Glutamatergic neuron (in vitro differentiated cells): Measurements from ENCODE around the gene SREK1IP1. TPM values are rescaled to one million over a fixed set of nuclear protein-coding genes. Genes with fewer than 3 reads are reported as not detected.

Experiments
- DNase-seq: peaks from one replicate; pipeline ENCODE4 v3.0.0; 2022
- H3K27ac Mint-ChIP-seq: one replicate; pipeline ENCODE4 v1.8.0; 2020; ENCODE audit warnings: mild to moderate bottlenecking, mixed read lengths, inconsistent platforms; ENCODE audit not compliant: unreplicated experiment
- H3K27me3 Mint-ChIP-seq: one replicate; pipeline ENCODE4 v1.8.0; 2020; ENCODE audit warnings: mild to moderate bottlenecking, moderate library complexity, mixed read lengths, inconsistent platforms; ENCODE audit not compliant: unreplicated experiment
- H3K36me3 Mint-ChIP-seq: one replicate; pipeline ENCODE4 v1.8.0; 2020; ENCODE audit warnings: mild to moderate bottlenecking, mixed read lengths, inconsistent platforms; ENCODE audit not compliant: unreplicated experiment
- H3K4me1 Mint-ChIP-seq: one replicate; pipeline ENCODE4 v1.8.0; 2020; ENCODE audit warnings: mild to moderate bottlenecking, low read depth, mixed read lengths, inconsistent platforms; ENCODE audit not compliant: unreplicated experiment
- H3K4me3 Mint-ChIP-seq: one replicate; pipeline ENCODE4 v1.8.0; 2020; ENCODE audit warnings: mild to moderate bottlenecking, mixed read lengths, inconsistent platforms; ENCODE audit not compliant: unreplicated experiment
- H3K9me3 Mint-ChIP-seq: one replicate; pipeline ENCODE4 v1.8.0; 2020; ENCODE audit warnings: mild to moderate bottlenecking, moderate library complexity, mixed read lengths, inconsistent platforms; ENCODE audit not compliant: unreplicated experiment
- CTCF ChIP-seq: fragments of 200-600 bp; sonication (generic); IDR thresholded peaks from one replicate; pipeline ENCODE4 v1.5.0; 2021; ENCODE audit not compliant: partially characterized antibody, unreplicated experiment
- total RNA-seq: library from RNA; stranded (reverse); fragmentation: NEBNext Ultra II Directional; extraction: Animal tissue kit (Norgen Biotek cat#: 25700); gene quantifications from one replicate; pipeline ENCODE4 v1.2.1, GENCODE V29; 2021; ENCODE audit not compliant: unreplicated experiment

Gene SREK1IP1
- total RNA-seq, 1 donor from 2014 or later = 18.2 TPM

- DNase-seq = peak; percentile 72
- H3K4me1 Mint-ChIP-seq = no peaks in the 10 kb centered on the region
- H3K27ac Mint-ChIP-seq = no peak overlapping the region
- H3K9me3 Mint-ChIP-seq = no peaks in the 10 kb centered on the region
- H3K4me3 Mint-ChIP-seq = no peak overlapping the region
- no peaks in the 10 kb centered on the region for H3K27me3 Mint-ChIP-seq
- TF ChIP-seq CTCF = peak; percentile 86
- H3K36me3 Mint-ChIP-seq = no peaks in the 10 kb centered on the region
Observed at GRCh38 chr5:64784451-64785025, 16.0 kb upstream of the SREK1IP1 start.

- no peaks in the 10 kb centered on the region for H3K4me1 Mint-ChIP-seq
- no peak overlapping the region for H3K4me3 Mint-ChIP-seq
- H3K36me3 Mint-ChIP-seq = no peaks in the 10 kb centered on the region
Observed at GRCh38 chr5:64775291-64775690, 6.8 kb upstream of the SREK1IP1 start.

GRCh38 chr5:64773533-64773932 is 5.0 kb upstream of the SREK1IP1 start:
- Mint-ChIP-seq H3K4me3 (no peak overlapping the region), H3K27ac (no peak overlapping the region), H3K4me1 (peaks cover 5% of the 10 kb centered on the region)

More at GRCh38 chr5:64775291-64775690, 6.8 kb upstream of the SREK1IP1 start:
- Mint-ChIP-seq H3K27me3 (no peaks in the 10 kb centered on the region), H3K27ac (no peak overlapping the region), H3K9me3 (no peaks in the 10 kb centered on the region)
- DNase-seq = no peak
- TF ChIP-seq CTCF = no peak

GRCh38 chr5:64771736-64772135 is 3.2 kb upstream of the SREK1IP1 start:
- Mint-ChIP-seq H3K27ac (no peak overlapping the region), H3K9me3 (peaks cover 5% of the 10 kb centered on the region), H3K27me3 (no peaks in the 10 kb centered on the region), H3K4me1 (peaks cover 14% of the 10 kb centered on the region), H3K36me3 (no peaks in the 10 kb centered on the region), H3K4me3 (no peak overlapping the region)
- no peak for TF ChIP-seq CTCF
- no peak for DNase-seq

More at GRCh38 chr5:64773533-64773932, 5.0 kb upstream of the SREK1IP1 start:
- no peaks in the 10 kb centered on the region for H3K36me3 Mint-ChIP-seq
- DNase-seq = no peak
- no peaks in the 10 kb centered on the region for H3K27me3 Mint-ChIP-seq
- no peak for TF ChIP-seq CTCF
- peaks cover 5% of the 10 kb centered on the region for H3K9me3 Mint-ChIP-seq

- Mint-ChIP-seq H3K36me3 (no peaks in the 10 kb centered on the region), H3K4me3 (peak overlapping the region; percentile 99), H3K27me3 (no peaks in the 10 kb centered on the region), H3K27ac (no peak overlapping the region), H3K9me3 (peaks cover 5% of the 10 kb centered on the region), H3K4me1 (peaks cover 14% of the 10 kb centered on the region)
- no peak for TF ChIP-seq CTCF
- no peak for DNase-seq
Observed at GRCh38 chr5:64769855-64770254, 1.4 kb upstream of the SREK1IP1 start.
